Measurements from ENCODE around the gene CAMK2A.

Gene CAMK2A

GRCh38 chr5:150325426-150325825 lies 35.9 kb upstream of the CAMK2A start:
- no peaks in the 10 kb centered on the region for H3K4me1 ChIP-seq (ENCODE audit: control insufficient read depth in 1 of 2, insufficient read depth in 2 of 2, low read length in 2 of 2)
- no peaks in the 10 kb centered on the region for H3K9me3 ChIP-seq (ENCODE audit: control insufficient read depth in 1 of 2, low read length in 2 of 2)

GRCh38 chr5:150323819-150324218 lies 34.2 kb upstream of the CAMK2A start:
- H3K9ac ChIP-seq (ENCODE audit: low read depth in 1 of 2, low read length in 2 of 2): no peak overlapping the region
- H3K4me1 ChIP-seq (ENCODE audit: control insufficient read depth in 1 of 2, insufficient read depth in 2 of 2, low read length in 2 of 2): no peaks in the 10 kb centered on the region
- no peaks in the 10 kb centered on the region for H3K27me3 ChIP-seq (ENCODE audit: control insufficient read depth in 1 of 2, insufficient read depth in 2 of 2, low read length in 2 of 2)
- H3K4me3 ChIP-seq (ENCODE audit: low read depth in 1 of 2, low read length in 2 of 2): no peak overlapping the region
- H3K27ac ChIP-seq (ENCODE audit: low read depth, low read length): no peak overlapping the region
- H3K9me3 ChIP-seq (ENCODE audit: control insufficient read depth in 1 of 2, low read length in 2 of 2): no peaks in the 10 kb centered on the region
- H3K36me3 ChIP-seq (ENCODE audit: control insufficient read depth in 1 of 2, insufficient read depth in 2 of 2, low read length in 2 of 2): no peaks in the 10 kb centered on the region

More at GRCh38 chr5:150325426-150325825, 35.9 kb upstream of the CAMK2A start:
- H3K27ac ChIP-seq (ENCODE audit: low read depth, low read length): no peak overlapping the region
- H3K27me3 ChIP-seq (ENCODE audit: control insufficient read depth in 1 of 2, insufficient read depth in 2 of 2, low read length in 2 of 2): no peaks in the 10 kb centered on the region
- H3K36me3 ChIP-seq (ENCODE audit: control insufficient read depth in 1 of 2, insufficient read depth in 2 of 2, low read length in 2 of 2): no peaks in the 10 kb centered on the region
- H3K9ac ChIP-seq (ENCODE audit: low read depth in 1 of 2, low read length in 2 of 2): no peak overlapping the region
- no peak overlapping the region for H3K4me3 ChIP-seq (ENCODE audit: low read depth in 1 of 2, low read length in 2 of 2)

- Histone ChIP-seq H3K4me3 (ENCODE audit: low read depth in 1 of 2, low read length in 2 of 2) (no peak overlapping the region), H3K9ac (ENCODE audit: low read depth in 1 of 2, low read length in 2 of 2) (no peak overlapping the region), H3K9me3 (ENCODE audit: control insufficient read depth in 1 of 2, low read length in 2 of 2) (no peaks in the 10 kb centered on the region), H3K36me3 (ENCODE audit: control insufficient read depth in 1 of 2, insufficient read depth in 2 of 2, low read length in 2 of 2) (no peaks in the 10 kb centered on the region), H3K27me3 (ENCODE audit: control insufficient read depth in 1 of 2, insufficient read depth in 2 of 2, low read length in 2 of 2) (no peaks in the 10 kb centered on the region), H3K27ac (ENCODE audit: low read depth, low read length) (no peak overlapping the region), H3K4me1 (ENCODE audit: control insufficient read depth in 1 of 2, insufficient read depth in 2 of 2, low read length in 2 of 2) (no peaks in the 10 kb centered on the region)
These were observed 33.5 kb upstream of the CAMK2A start for GRCh38 chr5:150323092-150323491.

GRCh38 chr5:150322202-150322601 lies 32.6 kb upstream of the CAMK2A start:
- Histone ChIP-seq H3K4me1 (ENCODE audit: control insufficient read depth in 1 of 2, insufficient read depth in 2 of 2, low read length in 2 of 2) (no peaks in the 10 kb centered on the region), H3K9ac (ENCODE audit: low read depth in 1 of 2, low read length in 2 of 2) (no peak overlapping the region), H3K9me3 (ENCODE audit: control insufficient read depth in 1 of 2, low read length in 2 of 2) (no peaks in the 10 kb centered on the region), H3K27me3 (ENCODE audit: control insufficient read depth in 1 of 2, insufficient read depth in 2 of 2, low read length in 2 of 2) (no peaks in the 10 kb centered on the region), H3K27ac (ENCODE audit: low read depth, low read length) (no peak overlapping the region), H3K4me3 (ENCODE audit: low read depth in 1 of 2, low read length in 2 of 2) (no peak overlapping the region), H3K36me3 (ENCODE audit: control insufficient read depth in 1 of 2, insufficient read depth in 2 of 2, low read length in 2 of 2) (no peaks in the 10 kb centered on the region)

GRCh38 chr5:150321784-150322183 lies 32.2 kb upstream of the CAMK2A start:
- Histone ChIP-seq H3K4me1 (ENCODE audit: control insufficient read depth in 1 of 2, insufficient read depth in 2 of 2, low read length in 2 of 2) (no peaks in the 10 kb centered on the region), H3K4me3 (ENCODE audit: low read depth in 1 of 2, low read length in 2 of 2) (no peak overlapping the region), H3K27ac (ENCODE audit: low read depth, low read length) (no peak overlapping the region), H3K36me3 (ENCODE audit: control insufficient read depth in 1 of 2, insufficient read depth in 2 of 2, low read length in 2 of 2) (no peaks in the 10 kb centered on the region), H3K9ac (ENCODE audit: low read depth in 1 of 2, low read length in 2 of 2) (no peak overlapping the region), H3K27me3 (ENCODE audit: control insufficient read depth in 1 of 2, insufficient read depth in 2 of 2, low read length in 2 of 2) (no peaks in the 10 kb centered on the region), H3K9me3 (ENCODE audit: control insufficient read depth in 1 of 2, low read length in 2 of 2) (no peaks in the 10 kb centered on the region)

- no peak overlapping the region for H3K27ac ChIP-seq (ENCODE audit: low read depth, low read length)
These were observed 31.6 kb upstream of the CAMK2A start for GRCh38 chr5:150321211-150321610.

GRCh38 chr5:150320044-150320613 lies 30.6 kb upstream of the CAMK2A start:
- no peak overlapping the region for H3K4me3 ChIP-seq (ENCODE audit: low read depth in 1 of 2, low read length in 2 of 2)
- no peaks in the 10 kb centered on the region for H3K27me3 ChIP-seq (ENCODE audit: control insufficient read depth in 1 of 2, insufficient read depth in 2 of 2, low read length in 2 of 2)
- no peaks in the 10 kb centered on the region for H3K36me3 ChIP-seq (ENCODE audit: control insufficient read depth in 1 of 2, insufficient read depth in 2 of 2, low read length in 2 of 2)
- no peak overlapping the region for H3K9ac ChIP-seq (ENCODE audit: low read depth in 1 of 2, low read length in 2 of 2)
- no peak overlapping the region for H3K27ac ChIP-seq (ENCODE audit: low read depth, low read length)
- no peaks in the 10 kb centered on the region for H3K4me1 ChIP-seq (ENCODE audit: control insufficient read depth in 1 of 2, insufficient read depth in 2 of 2, low read length in 2 of 2)
- H3K9me3 ChIP-seq (ENCODE audit: control insufficient read depth in 1 of 2, low read length in 2 of 2): no peaks in the 10 kb centered on the region

More at GRCh38 chr5:150321211-150321610, 31.6 kb upstream of the CAMK2A start:
- H3K36me3 ChIP-seq (ENCODE audit: control insufficient read depth in 1 of 2, insufficient read depth in 2 of 2, low read length in 2 of 2): no peaks in the 10 kb centered on the region
- H3K4me3 ChIP-seq (ENCODE audit: low read depth in 1 of 2, low read length in 2 of 2): no peak overlapping the region
- no peaks in the 10 kb centered on the region for H3K9me3 ChIP-seq (ENCODE audit: control insufficient read depth in 1 of 2, low read length in 2 of 2)
- no peaks in the 10 kb centered on the region for H3K4me1 ChIP-seq (ENCODE audit: control insufficient read depth in 1 of 2, insufficient read depth in 2 of 2, low read length in 2 of 2)
- H3K27me3 ChIP-seq (ENCODE audit: control insufficient read depth in 1 of 2, insufficient read depth in 2 of 2, low read length in 2 of 2): no peaks in the 10 kb centered on the region
- no peak overlapping the region for H3K9ac ChIP-seq (ENCODE audit: low read depth in 1 of 2, low read length in 2 of 2)

- no peak overlapping the region for H3K27ac ChIP-seq (ENCODE audit: low read depth, low read length)
These were observed 29.9 kb upstream of the CAMK2A start for GRCh38 chr5:150319484-150319790.

GRCh38 chr5:150318613-150319483 lies 29.3 kb upstream of the CAMK2A start:
- Histone ChIP-seq H3K4me1 (ENCODE audit: control insufficient read depth in 1 of 2, insufficient read depth in 2 of 2, low read length in 2 of 2) (no peaks in the 10 kb centered on the region), H3K9me3 (ENCODE audit: control insufficient read depth in 1 of 2, low read length in 2 of 2) (no peaks in the 10 kb centered on the region), H3K27me3 (ENCODE audit: control insufficient read depth in 1 of 2, insufficient read depth in 2 of 2, low read length in 2 of 2) (no peaks in the 10 kb centered on the region), H3K4me3 (ENCODE audit: low read depth in 1 of 2, low read length in 2 of 2) (no peak overlapping the region), H3K9ac (ENCODE audit: low read depth in 1 of 2, low read length in 2 of 2) (no peak overlapping the region), H3K27ac (ENCODE audit: low read depth, low read length) (no peak overlapping the region), H3K36me3 (ENCODE audit: control insufficient read depth in 1 of 2, insufficient read depth in 2 of 2, low read length in 2 of 2) (no peaks in the 10 kb centered on the region)

More at GRCh38 chr5:150319484-150319790, 29.9 kb upstream of the CAMK2A start:
- Histone ChIP-seq H3K9me3 (ENCODE audit: control insufficient read depth in 1 of 2, low read length in 2 of 2) (no peaks in the 10 kb centered on the region), H3K27me3 (ENCODE audit: control insufficient read depth in 1 of 2, insufficient read depth in 2 of 2, low read length in 2 of 2) (no peaks in the 10 kb centered on the region), H3K9ac (ENCODE audit: low read depth in 1 of 2, low read length in 2 of 2) (no peak overlapping the region), H3K36me3 (ENCODE audit: control insufficient read depth in 1 of 2, insufficient read depth in 2 of 2, low read length in 2 of 2) (no peaks in the 10 kb centered on the region), H3K4me3 (ENCODE audit: low read depth in 1 of 2, low read length in 2 of 2) (no peak overlapping the region), H3K4me1 (ENCODE audit: control insufficient read depth in 1 of 2, insufficient read depth in 2 of 2, low read length in 2 of 2) (no peaks in the 10 kb centered on the region)

- no peak overlapping the region for H3K9ac ChIP-seq (ENCODE audit: low read depth in 1 of 2, low read length in 2 of 2)
- no peaks in the 10 kb centered on the region for H3K9me3 ChIP-seq (ENCODE audit: control insufficient read depth in 1 of 2, low read length in 2 of 2)
- no peaks in the 10 kb centered on the region for H3K27me3 ChIP-seq (ENCODE audit: control insufficient read depth in 1 of 2, insufficient read depth in 2 of 2, low read length in 2 of 2)
- no peak overlapping the region for H3K27ac ChIP-seq (ENCODE audit: low read depth, low read length)
- H3K4me3 ChIP-seq (ENCODE audit: low read depth in 1 of 2, low read length in 2 of 2): no peak overlapping the region
- H3K36me3 ChIP-seq (ENCODE audit: control insufficient read depth in 1 of 2, insufficient read depth in 2 of 2, low read length in 2 of 2): no peaks in the 10 kb centered on the region
- no peaks in the 10 kb centered on the region for H3K4me1 ChIP-seq (ENCODE audit: control insufficient read depth in 1 of 2, insufficient read depth in 2 of 2, low read length in 2 of 2)
These were observed 27.8 kb upstream of the CAMK2A start for GRCh38 chr5:150317048-150318003.

All from duodenal mucosa (tissue), 2 donors.